ENCODE data around the gene POU3F1.

POU3F1 gene

GRCh38 chr1:38028671-38029070, 17.9 kb downstream of the POU3F1 start:
- Histone ChIP-seq H3K4me3 (ENCODE audit: low read length in 2 of 2) (no peak overlapping the region), H3K9me3 (replicated peaks in 1 of 2; ENCODE audit: control insufficient read depth in 2 of 2, insufficient read depth in 1 of 2, low read depth in 1 of 2, low read length in 2 of 2) (no peaks in the 10 kb centered on the region), H3K23ac (ENCODE audit: low read depth, low read length, poor library complexity) (no peak overlapping the region), H3K79me1 (ENCODE audit: low read depth, low read length) (no peaks in the 10 kb centered on the region), H3K9ac (ENCODE audit: low read depth, low read length, poor library complexity) (no peak overlapping the region), H3K27me3 (ENCODE audit: control insufficient read depth in 3 of 3, insufficient read depth in 3 of 3, low read depth in 1 of 3, low read length in 3 of 3) (no peaks in the 10 kb centered on the region), H2AFZ (ENCODE audit: low read length) (no peak overlapping the region), H3K14ac (ENCODE audit: low read length) (no peak overlapping the region), H3K27ac (replicated peaks; ENCODE audit: low read length) (no peak overlapping the region), H4K8ac (ENCODE audit: low read depth, low read length) (no peak overlapping the region), H3K4ac (ENCODE audit: low read length) (no peak overlapping the region), H2BK120ac (ENCODE audit: low read depth, low read length) (no peak overlapping the region), H3K36me3 (replicated peaks in 1 of 2; ENCODE audit: control insufficient read depth in 2 of 2, insufficient read depth in 2 of 2, low read length in 2 of 2) (peaks cover 15 to 31% of the 10 kb centered on the region in 2 donors), H2BK15ac (ENCODE audit: low read length) (no peak overlapping the region), H2BK5ac (ENCODE audit: low read length) (no peak overlapping the region), H4K91ac (ENCODE audit: low read depth, low read length, poor library complexity) (no peak overlapping the region), H2BK12ac (ENCODE audit: low read length) (no peak overlapping the region), H2AK5ac (ENCODE audit: low read depth, low read length) (peak overlapping the region; percentile 9), H3K18ac (ENCODE audit: low read length) (no peak overlapping the region), H3K4me2 (ENCODE audit: insufficient read depth, low read length, poor library complexity, severe bottlenecking) (no peak overlapping the region), H3K4me1 (ENCODE audit: control insufficient read depth in 2 of 2, insufficient read depth in 1 of 2, low read depth in 1 of 2, low read length in 2 of 2) (peaks cover 23 to 38% of the 10 kb centered on the region in 2 donors)
- WGBS, 2 donors (ENCODE audit: extremely low coverage in 2 of 2, insufficient read length in 2 of 2, insufficient replicate concordance in 1 of 2) = no CpG with 5 or more reads among the region's 2 CpGs
- DNase-seq (ENCODE audit: low spot score) = no peak

GRCh38 chr1:38028105-38028591, 18.4 kb downstream of the POU3F1 start:
- Histone ChIP-seq H3K18ac (ENCODE audit: low read length) (peak overlapping the region; percentile 42), H3K14ac (ENCODE audit: low read length) (no peak overlapping the region), H2BK12ac (ENCODE audit: low read length) (no peak overlapping the region), H3K9ac (ENCODE audit: low read depth, low read length, poor library complexity) (no peak overlapping the region), H2AK5ac (ENCODE audit: low read depth, low read length) (peak overlapping the region; percentile 36), H3K23ac (ENCODE audit: low read depth, low read length, poor library complexity) (no peak overlapping the region), H2BK15ac (ENCODE audit: low read length) (no peak overlapping the region), H4K91ac (ENCODE audit: low read depth, low read length, poor library complexity) (no peak overlapping the region), H3K27me3 (ENCODE audit: control insufficient read depth in 3 of 3, insufficient read depth in 3 of 3, low read depth in 1 of 3, low read length in 3 of 3) (no peaks in the 10 kb centered on the region), H4K8ac (ENCODE audit: low read depth, low read length) (no peak overlapping the region), H2BK5ac (ENCODE audit: low read length) (no peak overlapping the region), H2AFZ (ENCODE audit: low read length) (no peak overlapping the region), H3K4ac (ENCODE audit: low read length) (no peak overlapping the region), H3K36me3 (replicated peaks in 1 of 2; ENCODE audit: control insufficient read depth in 2 of 2, insufficient read depth in 2 of 2, low read length in 2 of 2) (peaks cover 17 to 37% of the 10 kb centered on the region in 2 donors), H3K27ac (replicated peaks; ENCODE audit: low read length) (no peak overlapping the region), H3K4me3 (ENCODE audit: low read length in 2 of 2) (no peak overlapping the region), H3K4me1 (ENCODE audit: control insufficient read depth in 2 of 2, insufficient read depth in 1 of 2, low read depth in 1 of 2, low read length in 2 of 2) (peaks cover 23 to 38% of the 10 kb centered on the region in 2 donors), H3K9me3 (replicated peaks in 1 of 2; ENCODE audit: control insufficient read depth in 2 of 2, insufficient read depth in 1 of 2, low read depth in 1 of 2, low read length in 2 of 2) (no peaks in the 10 kb centered on the region), H2BK120ac (ENCODE audit: low read depth, low read length) (no peak overlapping the region), H3K4me2 (ENCODE audit: insufficient read depth, low read length, poor library complexity, severe bottlenecking) (no peak overlapping the region), H3K79me1 (ENCODE audit: low read depth, low read length) (no peaks in the 10 kb centered on the region)
- no CpG with 5 or more reads among the region's 3 CpGs for WGBS, 2 donors (ENCODE audit: extremely low coverage in 2 of 2, insufficient read length in 2 of 2, insufficient replicate concordance in 1 of 2)
- no peak for DNase-seq (ENCODE audit: low spot score)

- peak overlapping the region; percentile 82 for H2BK120ac ChIP-seq (ENCODE audit: low read depth, low read length)
- peak overlapping the region; percentile 88 for H3K18ac ChIP-seq (ENCODE audit: low read length)
- no peak overlapping the region for H3K4me3 ChIP-seq (ENCODE audit: low read length in 2 of 2)
- H3K14ac ChIP-seq (ENCODE audit: low read length) = no peak overlapping the region
- H3K9me3 ChIP-seq (replicated peaks in 1 of 2; ENCODE audit: control insufficient read depth in 2 of 2, insufficient read depth in 1 of 2, low read depth in 1 of 2, low read length in 2 of 2) = no peaks in the 10 kb centered on the region
- no peak overlapping the region for H3K9ac ChIP-seq (ENCODE audit: low read depth, low read length, poor library complexity)
- H4K8ac ChIP-seq (ENCODE audit: low read depth, low read length) = no peak overlapping the region
- H3K36me3 ChIP-seq (replicated peaks in 1 of 2; ENCODE audit: control insufficient read depth in 2 of 2, insufficient read depth in 2 of 2, low read length in 2 of 2) = peaks cover 17 to 44% of the 10 kb centered on the region in 2 donors
- H2AFZ ChIP-seq (ENCODE audit: low read length) = no peak overlapping the region
- no peak overlapping the region for H3K27ac ChIP-seq (replicated peaks; ENCODE audit: low read length)
- WGBS, 2 donors (ENCODE audit: extremely low coverage in 2 of 2, insufficient read length in 2 of 2, insufficient replicate concordance in 1 of 2) = no CpG with 5 or more reads among the region's 19 CpGs
- peak overlapping the region; percentile 6 for H2BK15ac ChIP-seq (ENCODE audit: low read length)
- H2AK5ac ChIP-seq (ENCODE audit: low read depth, low read length) = peak overlapping the region; percentile 90
- no peaks in the 10 kb centered on the region for H3K79me1 ChIP-seq (ENCODE audit: low read depth, low read length)
- H3K4me1 ChIP-seq (ENCODE audit: control insufficient read depth in 2 of 2, insufficient read depth in 1 of 2, low read depth in 1 of 2, low read length in 2 of 2) = peaks cover 23 to 38% of the 10 kb centered on the region in 2 donors
- no peak overlapping the region for H3K4ac ChIP-seq (ENCODE audit: low read length)
- no peaks in the 10 kb centered on the region for H3K27me3 ChIP-seq (ENCODE audit: control insufficient read depth in 3 of 3, insufficient read depth in 3 of 3, low read depth in 1 of 3, low read length in 3 of 3)
- no peak overlapping the region for H3K4me2 ChIP-seq (ENCODE audit: insufficient read depth, low read length, poor library complexity, severe bottlenecking)
- H2BK12ac ChIP-seq (ENCODE audit: low read length) = no peak overlapping the region
- H4K91ac ChIP-seq (ENCODE audit: low read depth, low read length, poor library complexity) = no peak overlapping the region
- peak overlapping the region; percentile 30 for H2BK5ac ChIP-seq (ENCODE audit: low read length)
- DNase-seq (ENCODE audit: low spot score) = no peak
- H3K23ac ChIP-seq (ENCODE audit: low read depth, low read length, poor library complexity) = no peak overlapping the region
Observed at GRCh38 chr1:38027201-38028104, 19.1 kb downstream of the POU3F1 start.

- DNase-seq (ENCODE audit: low spot score) = no peak
- H3K4me3 ChIP-seq (ENCODE audit: low read length in 2 of 2) = no peak overlapping the region
- H2BK120ac ChIP-seq (ENCODE audit: low read depth, low read length) = peak overlapping the region; percentile 82
- peaks cover 20 to 51% of the 10 kb centered on the region in 2 donors for H3K36me3 ChIP-seq (replicated peaks in 1 of 2; ENCODE audit: control insufficient read depth in 2 of 2, insufficient read depth in 2 of 2, low read length in 2 of 2)
- H2BK15ac ChIP-seq (ENCODE audit: low read length) = no peak overlapping the region
- peaks cover 23 to 38% of the 10 kb centered on the region in 2 donors for H3K4me1 ChIP-seq (ENCODE audit: control insufficient read depth in 2 of 2, insufficient read depth in 1 of 2, low read depth in 1 of 2, low read length in 2 of 2)
- no peaks in the 10 kb centered on the region for H3K79me1 ChIP-seq (ENCODE audit: low read depth, low read length)
- H3K9me3 ChIP-seq (replicated peaks in 1 of 2; ENCODE audit: control insufficient read depth in 2 of 2, insufficient read depth in 1 of 2, low read depth in 1 of 2, low read length in 2 of 2) = no peaks in the 10 kb centered on the region
- no CpG with 5 or more reads among the region's 8 CpGs for WGBS, 2 donors (ENCODE audit: extremely low coverage in 2 of 2, insufficient read length in 2 of 2, insufficient replicate concordance in 1 of 2)
- H2BK5ac ChIP-seq (ENCODE audit: low read length) = peak overlapping the region; percentile 30
- no peak overlapping the region for H4K91ac ChIP-seq (ENCODE audit: low read depth, low read length, poor library complexity)
- no peak overlapping the region for H3K23ac ChIP-seq (ENCODE audit: low read depth, low read length, poor library complexity)
- peak overlapping the region; percentile 90 for H2AK5ac ChIP-seq (ENCODE audit: low read depth, low read length)
- no peaks in the 10 kb centered on the region for H3K27me3 ChIP-seq (ENCODE audit: control insufficient read depth in 3 of 3, insufficient read depth in 3 of 3, low read depth in 1 of 3, low read length in 3 of 3)
- no peak overlapping the region for H3K27ac ChIP-seq (replicated peaks; ENCODE audit: low read length)
- H3K14ac ChIP-seq (ENCODE audit: low read length) = no peak overlapping the region
- H2BK12ac ChIP-seq (ENCODE audit: low read length) = no peak overlapping the region
- no peak overlapping the region for H4K8ac ChIP-seq (ENCODE audit: low read depth, low read length)
- no peak overlapping the region for H3K4ac ChIP-seq (ENCODE audit: low read length)
- H2AFZ ChIP-seq (ENCODE audit: low read length) = no peak overlapping the region
- peak overlapping the region; percentile 88 for H3K18ac ChIP-seq (ENCODE audit: low read length)
- H3K4me2 ChIP-seq (ENCODE audit: insufficient read depth, low read length, poor library complexity, severe bottlenecking) = no peak overlapping the region
- no peak overlapping the region for H3K9ac ChIP-seq (ENCODE audit: low read depth, low read length, poor library complexity)
Observed at GRCh38 chr1:38026592-38027200, 19.9 kb downstream of the POU3F1 start.
